Stomach (tissue), 4 donors: ENCODE measurements around the gene ADIRF.

Source experiments
- CTCF ChIP-seq, 7 experiments: fragments of 450-650 bp in 4 of 7; fragments of 200-600 bp in 3 of 7; sonication (generic) in 3 of 7; IDR thresholded peaks; one replicate each; pipeline ENCODE4 v1.5.1; 2016 to 2019; ENCODE audit warnings: antibody characterized with exemption in 7 of 7, control low read depth in 2 of 7, mild to moderate bottlenecking in 1 of 7
- EP300 ChIP-seq: sonication (generic); formaldehyde crosslinking; IDR thresholded peaks from one replicate; pipeline ENCODE4 v1.6.1; 2017; ENCODE audit warnings: antibody characterized with exemption
- POLR2A ChIP-seq, 4 donors: fragments of 450-650 bp; IDR thresholded peaks; one replicate each; pipeline ENCODE4 v1.6.1; 2016; ENCODE audit warnings: antibody characterized with exemption in 4 of 4, control low read depth in 2 of 4, mild to moderate bottlenecking in 1 of 4, moderate library complexity in 1 of 4
- POLR2AphosphoS5 ChIP-seq, 3 donors: sonication (generic); formaldehyde crosslinking; IDR thresholded peaks; one replicate each; pipeline ENCODE4 v1.6.1; 2016; ENCODE audit warnings: antibody characterized with exemption in 3 of 3

DNA sequence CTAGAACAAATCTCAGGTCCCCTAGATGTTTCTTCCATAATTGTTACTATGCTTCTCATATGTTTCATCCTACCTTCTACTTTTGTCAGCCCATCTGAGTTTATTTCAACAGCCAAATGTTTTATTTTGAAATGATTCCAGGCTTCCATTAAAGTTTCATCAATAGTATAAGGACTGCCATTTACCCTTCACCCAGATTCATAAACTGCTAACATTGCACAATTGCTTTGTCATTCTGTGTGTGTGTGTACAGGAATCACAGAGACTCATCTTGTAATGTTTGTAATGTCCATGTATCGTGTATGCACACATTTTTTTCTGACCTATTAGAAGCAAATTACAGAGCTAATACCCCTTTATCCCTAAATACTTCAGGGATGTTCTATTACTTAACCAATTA is 36.4 kb upstream of the ADIRF start:
- TF ChIP-seq CTCF (IDR thresholded peaks at IDR 0.05) (no peak), POLR2A (IDR thresholded peaks at IDR 0.05) (no peak), EP300 (no peak), POLR2AphosphoS5 (IDR thresholded peaks at IDR 0.05) (peak in 1 of 3 donors; percentile 48)
